Rectal smooth muscle tissue (tissue), 1 donor: ENCODE results near the gene PLEKHA7.

Experiments
- H3K27ac ChIP-seq: one replicate; pipeline ENCODE4 v1.7.0; 2013; ENCODE audit warnings: low read depth, low read length, inconsistent platforms
- H3K27me3 ChIP-seq: one replicate; pipeline ENCODE4 v1.7.0; 2013; ENCODE audit warnings: low read length; ENCODE audit not compliant: control insufficient read depth, insufficient read depth
- H3K36me3 ChIP-seq: one replicate; pipeline ENCODE4 v1.7.0; 2013; ENCODE audit warnings: low read length; ENCODE audit not compliant: control insufficient read depth, insufficient read depth
- H3K4me1 ChIP-seq: one replicate; pipeline ENCODE4 v1.7.0; 2013; ENCODE audit warnings: low read length; ENCODE audit not compliant: control insufficient read depth, insufficient read depth
- H3K4me3 ChIP-seq: one replicate; pipeline ENCODE4 v1.7.0; 2013; ENCODE audit warnings: low read length
- H3K9ac ChIP-seq: one replicate; pipeline ENCODE4 v1.7.0; 2013; ENCODE audit warnings: low read length

Gene PLEKHA7

GRCh38 chr11:16844268-16844771 is 169.9 kb downstream of the PLEKHA7 start:
- Histone ChIP-seq H3K27me3 (no peaks in the 10 kb centered on the region), H3K36me3 (peaks cover 2% of the 10 kb centered on the region), H3K4me3 (no peak overlapping the region), H3K9ac (no peak overlapping the region), H3K4me1 (no peaks in the 10 kb centered on the region), H3K27ac (no peak overlapping the region)

- H3K36me3 ChIP-seq = peaks cover 2% of the 10 kb centered on the region
- no peak overlapping the region for H3K4me3 ChIP-seq
- no peaks in the 10 kb centered on the region for H3K27me3 ChIP-seq
- no peak overlapping the region for H3K9ac ChIP-seq
- H3K27ac ChIP-seq = no peak overlapping the region
- no peaks in the 10 kb centered on the region for H3K4me1 ChIP-seq
Observed at GRCh38 chr11:16843294-16843693, 170.9 kb downstream of the PLEKHA7 start.

GRCh38 chr11:16841984-16842383 is 172.2 kb downstream of the PLEKHA7 start:
- H3K4me1 ChIP-seq = no peaks in the 10 kb centered on the region
- no peak overlapping the region for H3K27ac ChIP-seq
- H3K27me3 ChIP-seq = no peaks in the 10 kb centered on the region
- H3K4me3 ChIP-seq = no peak overlapping the region
- no peak overlapping the region for H3K9ac ChIP-seq
- H3K36me3 ChIP-seq = peaks cover 2% of the 10 kb centered on the region

GRCh38 chr11:16841481-16841880 is 172.7 kb downstream of the PLEKHA7 start:
- Histone ChIP-seq H3K9ac (no peak overlapping the region), H3K4me1 (no peaks in the 10 kb centered on the region), H3K4me3 (no peak overlapping the region), H3K27ac (no peak overlapping the region), H3K27me3 (no peaks in the 10 kb centered on the region), H3K36me3 (peaks cover 2% of the 10 kb centered on the region)

GRCh38 chr11:16840951-16841350 is 173.3 kb downstream of the PLEKHA7 start:
- H3K4me1 ChIP-seq = no peaks in the 10 kb centered on the region
- peaks cover 2% of the 10 kb centered on the region for H3K36me3 ChIP-seq
- no peak overlapping the region for H3K4me3 ChIP-seq
- H3K27me3 ChIP-seq = no peaks in the 10 kb centered on the region
- no peak overlapping the region for H3K27ac ChIP-seq
- no peak overlapping the region for H3K9ac ChIP-seq

GRCh38 chr11:16839821-16840220 is 174.4 kb downstream of the PLEKHA7 start:
- no peak overlapping the region for H3K4me3 ChIP-seq
- no peak overlapping the region for H3K9ac ChIP-seq
- H3K27me3 ChIP-seq = no peaks in the 10 kb centered on the region
- H3K4me1 ChIP-seq = no peaks in the 10 kb centered on the region
- no peak overlapping the region for H3K27ac ChIP-seq
- peaks cover 2% of the 10 kb centered on the region for H3K36me3 ChIP-seq

GRCh38 chr11:16834384-16834783 is 179.8 kb downstream of the PLEKHA7 start:
- no peak overlapping the region for H3K4me3 ChIP-seq
- no peaks in the 10 kb centered on the region for H3K27me3 ChIP-seq
- no peak overlapping the region for H3K27ac ChIP-seq
- no peaks in the 10 kb centered on the region for H3K4me1 ChIP-seq
- peaks cover 2% of the 10 kb centered on the region for H3K36me3 ChIP-seq
- no peak overlapping the region for H3K9ac ChIP-seq

- H3K36me3 ChIP-seq = peaks cover 5% of the 10 kb centered on the region
- no peaks in the 10 kb centered on the region for H3K4me1 ChIP-seq
- H3K4me3 ChIP-seq = no peak overlapping the region
- H3K27ac ChIP-seq = no peak overlapping the region
- H3K9ac ChIP-seq = no peak overlapping the region
- H3K27me3 ChIP-seq = no peaks in the 10 kb centered on the region
Observed at GRCh38 chr11:16833026-16833425, 181.2 kb downstream of the PLEKHA7 start.

- peaks cover 5% of the 10 kb centered on the region for H3K36me3 ChIP-seq
- no peaks in the 10 kb centered on the region for H3K4me1 ChIP-seq
Observed at GRCh38 chr11:16832193-16832539, 182.0 kb downstream of the PLEKHA7 start.

GRCh38 chr11:16831316-16832192 is 182.7 kb downstream of the PLEKHA7 start:
- Histone ChIP-seq H3K27ac (no peak overlapping the region), H3K36me3 (peaks cover 5% of the 10 kb centered on the region), H3K27me3 (no peaks in the 10 kb centered on the region), H3K4me3 (no peak overlapping the region), H3K4me1 (no peaks in the 10 kb centered on the region), H3K9ac (no peak overlapping the region)

More at GRCh38 chr11:16832193-16832539, 182.0 kb downstream of the PLEKHA7 start:
- Histone ChIP-seq H3K9ac (no peak overlapping the region), H3K4me3 (no peak overlapping the region), H3K27me3 (no peaks in the 10 kb centered on the region), H3K27ac (no peak overlapping the region)

GRCh38 chr11:16827139-16827538 is 187.1 kb downstream of the PLEKHA7 start:
- Histone ChIP-seq H3K27me3 (no peaks in the 10 kb centered on the region), H3K27ac (no peak overlapping the region), H3K4me3 (no peak overlapping the region), H3K9ac (no peak overlapping the region), H3K36me3 (peaks cover 7% of the 10 kb centered on the region), H3K4me1 (no peaks in the 10 kb centered on the region)

- no peaks in the 10 kb centered on the region for H3K27me3 ChIP-seq
- H3K27ac ChIP-seq = no peak overlapping the region
- peaks cover 7% of the 10 kb centered on the region for H3K36me3 ChIP-seq
- H3K9ac ChIP-seq = no peak overlapping the region
- H3K4me1 ChIP-seq = no peaks in the 10 kb centered on the region
- H3K4me3 ChIP-seq = no peak overlapping the region
Observed at GRCh38 chr11:16825968-16826367, 188.2 kb downstream of the PLEKHA7 start.

GRCh38 chr11:16825101-16825500 is 189.1 kb downstream of the PLEKHA7 start:
- no peak overlapping the region for H3K4me3 ChIP-seq
- H3K4me1 ChIP-seq = peaks cover 3% of the 10 kb centered on the region
- no peak overlapping the region for H3K27ac ChIP-seq
- no peak overlapping the region for H3K9ac ChIP-seq
- H3K36me3 ChIP-seq = peaks cover 7% of the 10 kb centered on the region
- no peaks in the 10 kb centered on the region for H3K27me3 ChIP-seq
